ENCODE data around the gene ADAM30.
A peak's percentile ranks its signal among the peaks of the same experiment; 100 is the strongest.

The ADAM30 gene

DNA sequence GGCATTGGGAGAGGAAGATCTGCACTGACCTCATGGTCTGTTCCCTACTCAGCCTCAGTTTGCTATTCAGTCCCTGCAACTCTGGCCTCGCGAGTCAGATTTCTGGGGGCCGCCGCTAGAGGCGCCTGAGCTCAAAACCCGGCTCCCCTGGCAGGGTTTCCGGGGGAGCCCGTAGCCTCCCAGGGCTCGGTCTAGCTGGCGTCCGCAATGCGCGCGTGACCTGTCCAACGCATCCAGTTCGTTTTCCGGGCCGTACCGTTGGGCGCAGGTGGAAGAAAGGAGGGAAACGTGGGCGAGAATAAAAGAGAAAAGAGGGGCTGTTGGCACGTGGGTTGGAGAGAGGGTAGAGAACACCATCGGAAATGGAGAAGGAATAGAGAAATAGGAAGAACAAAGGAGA is at the start of gene ADAM30:
Gene ADAM30 (minus strand): TSS at position 213 of the 400 bp plus-strand sequence. CDS start 179 bp downstream, at position 34.
- DNase-seq: no peak

DNA sequence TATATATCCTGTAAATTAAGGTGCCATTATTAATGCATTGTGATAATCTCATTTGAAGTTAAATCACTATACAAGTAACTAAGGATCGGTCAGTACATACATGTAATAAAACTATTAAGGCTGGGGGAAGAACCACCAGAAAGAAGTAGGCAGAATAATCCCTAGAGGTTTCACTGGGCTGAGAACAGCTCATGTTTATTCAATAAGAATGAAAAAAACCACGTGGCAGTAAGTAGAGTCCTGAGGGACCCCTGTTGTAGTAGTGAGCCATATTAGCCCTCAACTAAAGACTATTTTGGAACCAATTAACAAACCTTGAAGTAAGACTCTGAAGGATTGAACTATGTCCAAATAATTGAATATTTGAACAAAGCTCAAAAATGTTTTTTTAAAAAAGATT is 46.9 kb upstream of the ADAM30 start:
- no peak for DNase-seq

DNA sequence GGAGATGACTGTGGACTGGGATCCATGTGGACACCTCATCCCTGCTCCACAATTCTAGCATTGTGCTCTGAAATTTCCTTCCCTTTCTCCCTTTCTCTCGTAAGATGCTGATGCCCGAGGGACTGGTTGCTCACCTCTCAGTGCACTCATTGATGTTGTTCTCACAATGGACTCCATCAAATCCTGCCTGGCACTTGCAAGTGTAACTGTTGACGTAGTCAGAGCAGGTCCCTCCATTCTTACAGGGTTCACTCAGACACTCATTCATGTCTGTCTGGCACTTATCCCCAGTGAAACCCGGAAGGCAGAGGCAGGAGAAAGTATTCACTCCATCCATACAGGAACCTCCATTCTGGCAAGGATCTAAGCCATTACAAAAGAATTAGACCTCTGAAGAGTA is 45.1 kb upstream of the ADAM30 start:
- DNase-seq: no peak

DNA sequence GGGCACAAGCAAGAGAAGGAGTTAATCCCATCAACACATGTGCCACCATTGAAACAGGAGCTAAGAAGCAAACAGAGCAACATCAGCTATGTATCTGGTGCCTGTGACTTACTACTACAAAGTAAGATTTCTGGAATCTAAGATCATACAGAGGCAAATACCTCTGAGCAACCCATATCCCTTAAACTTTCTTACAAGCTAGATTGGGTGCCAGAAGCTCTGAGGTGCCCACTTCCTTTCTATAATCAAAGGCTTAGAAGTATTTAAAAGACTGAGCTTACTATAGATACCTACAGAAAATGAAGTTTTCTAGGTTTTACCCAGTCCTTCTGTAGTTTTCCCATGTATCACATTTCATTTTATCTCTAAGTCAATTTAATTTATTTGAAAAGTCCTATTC is 44.4 kb upstream of the ADAM30 start:
- DNase-seq: no peak

DNA sequence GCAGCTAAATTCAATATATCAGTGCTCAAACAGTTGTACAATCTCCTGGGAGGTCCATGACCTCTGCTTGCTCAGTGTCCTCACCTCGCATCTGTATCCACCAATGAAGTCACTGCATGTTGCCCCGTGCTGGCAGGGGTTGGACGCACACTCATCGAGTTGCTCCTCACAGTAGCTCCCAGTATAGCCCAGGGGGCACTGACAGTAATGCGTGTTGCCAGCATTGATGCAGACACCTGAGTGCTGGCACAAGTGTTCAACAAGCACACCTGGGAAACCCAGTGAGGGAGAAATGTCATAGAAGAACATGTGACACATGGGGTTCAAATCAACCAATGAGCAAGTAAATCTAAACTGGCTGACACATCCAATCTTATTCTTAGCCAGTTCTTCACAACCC is 40.9 kb upstream of the ADAM30 start:
- no peak for DNase-seq

DNA sequence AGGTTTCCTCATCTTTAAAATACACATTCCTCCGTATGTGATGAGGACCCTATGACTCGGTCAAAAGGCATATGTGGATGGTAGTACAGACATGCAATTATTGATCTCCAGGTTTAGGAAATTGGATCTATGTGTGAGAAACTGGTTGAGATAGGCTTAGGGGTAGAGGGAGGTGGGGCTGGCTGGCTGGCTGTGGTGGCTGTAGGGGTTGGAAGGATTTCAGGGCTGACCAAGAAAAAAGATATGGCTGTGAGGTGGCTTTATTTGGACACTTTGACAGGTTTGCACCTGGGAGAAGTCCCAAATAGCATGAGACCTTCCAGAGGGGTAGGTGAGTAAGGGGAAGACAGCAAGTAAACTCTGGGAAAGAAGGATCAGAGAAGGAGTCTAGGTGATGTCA is 39.6 kb upstream of the ADAM30 start:
- no peak for DNase-seq

DNA sequence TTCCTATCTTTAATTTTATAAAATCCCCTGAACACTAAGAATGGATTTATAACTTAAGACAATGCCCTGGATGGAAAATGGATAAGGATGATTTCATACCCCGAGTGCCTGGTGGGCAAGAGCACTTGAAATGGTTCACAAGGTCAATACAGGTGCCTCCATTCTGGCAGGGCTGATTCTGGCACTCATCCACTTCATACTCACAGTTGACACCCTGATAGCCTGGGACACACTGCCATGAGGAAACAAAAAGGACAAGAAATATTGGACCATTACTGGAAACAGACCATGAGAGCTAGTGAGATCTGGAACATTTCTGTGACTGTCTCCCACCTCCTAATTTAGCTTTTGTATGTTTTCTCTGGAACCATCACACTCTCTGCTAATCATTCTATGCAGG is 39.1 kb upstream of the ADAM30 start:
- no peak for DNase-seq

DNA sequence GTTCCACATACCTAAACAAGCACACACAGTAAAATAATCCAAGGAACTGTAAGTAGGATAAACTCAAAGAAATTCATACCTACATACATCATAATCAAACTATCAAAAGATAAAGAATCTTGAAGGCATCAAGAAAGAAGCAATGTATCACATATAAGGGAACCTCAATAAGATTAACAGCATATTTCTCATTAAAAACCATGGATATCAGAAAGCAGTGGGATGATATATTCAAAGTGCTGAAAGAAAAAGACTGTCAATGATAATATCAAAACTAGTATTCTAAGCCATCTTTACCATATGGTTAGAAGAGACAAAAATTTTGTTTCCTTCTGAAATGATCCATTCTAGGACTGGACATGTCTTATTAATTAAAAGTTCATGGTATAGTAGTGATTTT is 37.1 kb upstream of the ADAM30 start:
- DNase-seq: no peak

DNA sequence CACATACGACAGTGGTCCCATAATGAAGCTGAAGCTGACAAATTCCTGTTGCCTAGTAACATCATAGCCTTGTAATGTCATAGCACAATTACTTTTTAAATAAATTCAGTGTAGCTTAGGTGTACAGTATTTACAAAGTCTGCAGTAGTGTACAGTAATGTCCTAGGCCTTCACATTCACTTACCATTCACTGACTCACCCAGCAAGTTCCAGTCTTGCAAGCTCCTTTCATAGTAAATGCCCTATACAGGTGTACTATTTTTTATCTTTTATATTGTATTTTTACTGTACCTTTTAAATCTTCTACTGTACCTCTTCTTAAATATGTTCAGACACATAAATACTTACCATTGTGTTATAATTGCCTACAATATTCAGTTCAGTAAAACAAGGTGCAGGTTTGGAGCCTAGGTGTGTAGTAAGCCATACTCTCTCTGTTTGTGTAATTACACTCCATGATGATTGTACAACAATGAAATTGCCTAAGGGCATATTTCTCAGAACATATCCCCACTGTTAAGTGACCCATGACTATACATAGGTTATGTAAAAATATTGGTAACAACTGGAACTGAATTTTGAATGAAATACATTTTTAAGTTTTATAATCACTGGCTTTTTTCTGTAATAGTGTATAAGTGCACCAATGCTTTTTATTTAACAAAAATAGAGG is 33.5 kb upstream of the ADAM30 start:
- DNase-seq: no peak

DNA sequence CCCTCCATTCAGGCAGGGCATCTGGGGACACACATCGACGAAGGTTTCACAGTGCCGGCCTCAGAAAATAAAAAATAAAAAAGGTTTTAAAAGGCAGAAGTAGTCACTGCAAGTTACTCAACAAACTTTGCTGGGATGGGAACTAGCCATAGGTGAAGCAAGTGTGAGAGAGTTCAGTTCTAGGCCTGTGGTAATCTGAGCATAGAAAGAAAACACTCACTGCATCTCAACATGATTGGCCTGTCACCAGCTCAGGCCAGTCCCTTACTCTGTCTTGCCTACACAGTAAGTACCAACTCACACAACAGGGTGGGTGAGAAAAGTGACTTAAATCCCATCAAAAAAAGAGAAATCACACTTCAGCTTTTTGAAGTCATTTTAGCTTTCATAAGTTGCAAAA is 30.2 kb upstream of the ADAM30 start:
- no peak for DNase-seq

DNA sequence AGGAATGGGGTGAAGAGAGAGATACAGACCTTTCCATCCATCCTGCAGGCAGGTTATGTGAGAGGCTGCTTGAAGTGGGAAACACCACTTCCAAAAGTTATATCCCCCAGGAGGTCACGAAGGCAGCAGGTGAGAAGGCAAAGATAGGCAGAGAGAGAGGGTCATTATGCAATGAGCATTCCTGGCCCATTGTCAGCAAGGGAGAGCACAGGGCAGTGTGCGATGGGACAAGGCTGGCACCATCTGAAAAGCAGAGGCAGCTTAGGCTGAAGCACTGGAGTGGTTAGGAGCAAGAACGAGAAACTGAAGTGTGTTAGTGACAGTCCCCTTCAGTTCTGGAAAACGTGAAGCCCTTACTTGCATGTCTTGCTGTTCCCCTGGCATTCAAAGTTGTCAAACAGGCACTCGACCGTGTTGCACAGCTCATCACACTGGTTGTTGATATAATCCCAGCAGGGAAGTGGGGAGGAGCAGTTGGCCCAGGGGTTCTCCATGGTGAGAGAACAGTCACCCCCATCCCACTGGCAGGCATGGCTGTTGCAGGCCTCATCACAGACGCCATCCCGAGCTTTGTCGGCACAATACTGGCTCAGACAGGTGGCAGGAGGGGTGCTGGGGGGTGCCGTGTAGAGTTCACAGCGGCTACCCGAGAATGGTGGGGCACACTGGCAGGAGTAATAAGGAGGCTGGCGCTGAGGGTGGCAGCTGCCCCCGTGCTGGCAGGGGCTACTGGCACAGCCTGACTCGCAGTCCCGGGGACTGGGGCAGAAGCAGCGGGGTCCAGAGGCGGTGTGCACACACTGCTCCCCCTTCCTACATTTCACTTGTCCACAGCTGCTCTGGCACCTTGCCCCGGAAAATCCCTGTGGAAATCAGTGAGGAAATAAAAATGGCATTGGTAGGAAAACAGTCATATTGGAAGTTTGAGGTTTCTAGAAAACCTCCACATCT is 28.9 kb upstream of the ADAM30 start:
- DNase-seq: no peak

DNA sequence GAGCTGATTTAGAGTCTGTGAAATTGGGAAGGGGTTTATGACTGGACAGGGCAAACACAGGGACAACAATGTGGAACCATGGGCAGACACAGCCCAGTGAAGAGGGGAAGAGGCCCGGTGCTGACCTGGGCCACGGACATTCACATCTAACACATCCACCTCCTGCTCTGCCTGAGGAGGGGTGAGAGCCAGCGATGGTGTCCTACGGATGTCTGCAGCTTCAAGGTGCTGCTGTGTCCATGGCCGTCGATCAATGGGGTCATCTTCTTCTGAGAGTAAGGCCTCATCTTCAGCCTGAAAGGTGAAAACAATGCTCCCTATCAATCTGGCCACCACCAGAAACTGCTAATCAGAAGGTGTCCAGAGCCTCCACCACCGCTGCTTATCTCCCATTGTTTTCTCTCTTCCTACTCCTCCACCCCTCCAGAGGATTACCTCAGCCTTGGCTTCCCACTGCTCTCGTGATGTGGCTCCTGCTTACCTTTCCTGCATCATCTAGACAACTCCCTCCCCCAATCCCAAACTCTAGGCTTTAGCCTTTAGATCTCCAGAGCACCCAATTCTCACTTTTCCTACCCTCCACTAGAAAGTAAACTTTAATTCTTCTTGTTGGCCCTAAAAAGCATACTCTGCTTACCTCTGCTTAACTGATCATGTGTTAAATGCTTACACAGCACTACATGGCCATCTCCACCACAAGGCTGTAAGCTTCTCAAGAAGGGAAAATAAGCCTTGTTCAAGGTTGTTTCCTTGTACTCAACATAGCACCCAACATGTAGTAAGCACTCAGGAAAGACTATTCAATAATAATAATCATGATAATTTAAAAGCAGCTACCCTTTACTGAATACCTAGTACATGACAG is 24.0 kb upstream of the ADAM30 start:
- DNase-seq: no peak

DNA sequence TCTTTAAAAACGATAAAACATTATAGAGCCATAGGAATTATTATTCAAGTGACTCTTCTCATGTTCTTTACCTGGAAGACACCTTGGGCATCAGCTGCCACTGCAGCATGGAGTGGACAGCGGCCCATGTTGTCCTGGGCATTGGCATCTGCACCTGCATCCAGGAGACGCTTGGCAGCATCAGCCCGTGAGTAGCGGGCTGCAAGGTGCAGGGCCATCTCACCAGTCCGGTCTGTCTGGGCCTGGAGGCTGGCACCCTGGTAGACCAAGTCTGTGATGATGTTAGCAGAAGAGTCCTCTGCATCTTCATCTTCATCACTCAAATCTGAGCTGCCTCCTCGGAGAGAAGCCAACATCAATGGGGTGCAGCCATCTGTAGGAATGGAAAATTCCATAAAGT is 22.9 kb upstream of the ADAM30 start:
- DNase-seq: no peak

DNA sequence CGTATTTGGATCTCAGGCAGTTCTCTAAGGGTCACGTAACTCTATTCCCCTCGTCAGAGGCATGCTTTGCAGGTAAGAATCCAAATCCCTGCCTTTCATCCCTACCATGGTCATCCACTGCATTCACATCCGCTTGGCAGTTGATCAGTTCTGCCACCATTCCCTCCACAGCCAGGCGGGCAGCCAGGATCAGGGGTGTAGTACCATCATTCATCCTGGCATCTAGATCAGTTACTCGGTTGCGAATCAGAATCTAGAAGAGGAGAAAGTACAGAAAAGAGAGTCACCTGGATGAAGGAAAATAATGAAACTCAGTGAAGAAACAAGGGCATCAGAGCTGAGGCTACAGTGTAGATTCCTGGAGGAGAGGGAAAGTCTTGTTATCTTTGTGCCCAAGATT is 22.0 kb upstream of the ADAM30 start:
- DNase-seq: no peak

DNA sequence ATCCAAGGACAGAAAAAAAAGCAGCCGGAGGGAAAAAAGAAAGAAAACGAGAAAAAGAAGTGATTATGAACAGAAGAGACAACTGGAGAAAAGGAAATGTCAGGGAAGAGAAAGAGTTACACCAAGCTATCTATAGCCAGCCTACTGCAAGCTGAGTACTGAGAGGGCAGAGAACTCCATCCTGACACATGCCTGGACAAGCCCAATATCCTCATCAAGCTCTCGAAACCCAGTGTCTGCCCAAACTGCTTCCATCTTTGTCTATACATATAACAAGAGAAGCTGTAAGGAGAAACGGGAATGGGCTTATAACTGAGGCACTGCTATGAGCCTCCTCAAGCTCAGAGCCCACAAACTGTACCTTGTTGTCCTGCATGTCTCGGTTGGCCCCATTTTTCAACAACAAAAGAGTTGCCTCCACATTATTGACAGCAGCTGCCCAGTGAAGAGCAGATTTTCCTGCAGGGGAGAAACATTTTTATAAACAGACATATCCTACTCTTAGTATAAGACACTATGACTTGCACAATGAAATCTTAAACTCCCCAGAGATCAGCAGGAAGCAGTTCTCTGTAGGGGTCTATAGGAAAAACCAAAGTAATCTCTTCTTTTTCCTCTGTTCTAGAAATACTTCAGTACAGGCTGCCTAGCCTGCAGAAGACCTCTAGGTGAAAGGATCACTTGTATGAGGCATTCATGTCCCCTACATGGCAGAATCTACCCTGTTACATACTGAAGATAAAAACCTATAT is 21.2 kb upstream of the ADAM30 start:
- no peak for DNase-seq

DNA sequence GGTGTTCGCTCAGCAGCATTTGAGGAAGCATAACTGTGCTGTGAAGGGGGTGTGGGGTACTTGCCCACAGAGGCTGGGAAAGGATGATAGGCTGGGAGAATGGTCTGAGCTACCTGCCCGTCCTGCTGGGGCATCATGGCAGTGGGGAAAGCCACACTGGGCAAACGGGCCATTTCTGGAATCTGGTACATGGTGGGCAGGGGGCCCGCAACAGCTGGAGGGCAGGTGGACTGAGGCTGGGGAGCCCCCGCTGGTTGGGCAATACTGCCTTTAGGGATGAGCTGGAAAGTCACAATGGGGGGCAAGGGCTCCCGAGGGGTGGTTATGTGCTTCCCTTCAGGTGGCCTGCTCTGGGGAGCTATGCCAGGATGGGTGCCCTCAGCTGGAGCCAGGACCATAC is 19.2 kb upstream of the ADAM30 start:
- no peak for DNase-seq

DNA sequence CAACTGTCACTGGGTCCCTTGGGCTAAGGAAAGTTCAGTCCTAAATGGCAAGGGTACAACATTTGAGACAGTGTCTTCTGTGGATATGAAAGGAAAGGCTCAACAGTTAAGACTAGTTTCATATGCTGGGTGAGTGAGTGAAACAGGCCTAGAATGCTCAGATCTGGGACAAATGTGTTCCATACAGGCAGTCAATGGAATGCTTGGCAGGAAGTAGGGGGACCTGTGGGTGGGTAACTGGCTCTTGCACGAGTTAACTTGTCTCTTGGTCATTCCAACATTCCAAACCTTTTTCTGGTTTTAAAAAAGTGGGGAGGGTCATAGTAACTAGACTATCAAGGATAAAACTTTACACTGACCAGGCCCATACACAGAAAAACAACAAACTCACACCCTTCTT is 17.8 kb upstream of the ADAM30 start:
- DNase-seq: peak; percentile 13

DNA sequence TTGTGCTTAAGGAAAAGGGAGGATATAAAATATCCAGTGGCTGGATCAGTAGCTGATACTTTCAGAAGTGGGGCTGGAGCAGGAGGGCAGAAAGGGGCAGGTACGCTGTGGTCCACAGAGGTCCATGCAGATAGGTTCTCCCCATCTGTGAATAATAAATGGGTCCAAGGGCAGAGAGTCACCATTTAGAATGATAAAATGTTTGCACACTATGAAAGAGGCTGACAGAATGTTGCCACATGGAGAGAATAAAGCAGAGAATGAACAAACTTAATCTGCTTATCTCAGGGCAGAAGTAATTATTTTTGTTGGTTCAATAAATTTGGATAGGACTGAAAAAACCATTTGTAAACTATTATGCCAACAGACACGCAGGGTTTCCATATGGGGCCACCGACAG is 16.6 kb upstream of the ADAM30 start:
- no peak for DNase-seq

DNA sequence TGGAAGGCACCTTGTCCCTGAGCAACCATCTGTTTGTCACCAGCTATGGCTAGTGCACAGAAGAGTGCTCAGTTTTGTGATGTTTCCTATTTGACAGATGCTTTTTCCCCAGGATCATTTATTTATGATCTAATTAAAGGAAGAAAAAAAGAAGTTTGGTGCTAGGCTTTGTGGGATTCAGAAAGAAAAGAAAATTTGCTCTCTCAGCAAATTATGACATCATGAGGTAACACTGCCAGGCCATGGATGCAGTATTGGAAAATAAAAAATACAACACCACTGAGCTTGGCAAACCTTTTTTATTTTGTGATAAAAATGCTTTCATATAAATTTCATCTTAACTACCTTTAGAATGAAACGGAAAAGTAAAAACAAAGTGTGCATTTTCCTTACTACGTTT is 15.5 kb upstream of the ADAM30 start:
- no peak for DNase-seq

DNA sequence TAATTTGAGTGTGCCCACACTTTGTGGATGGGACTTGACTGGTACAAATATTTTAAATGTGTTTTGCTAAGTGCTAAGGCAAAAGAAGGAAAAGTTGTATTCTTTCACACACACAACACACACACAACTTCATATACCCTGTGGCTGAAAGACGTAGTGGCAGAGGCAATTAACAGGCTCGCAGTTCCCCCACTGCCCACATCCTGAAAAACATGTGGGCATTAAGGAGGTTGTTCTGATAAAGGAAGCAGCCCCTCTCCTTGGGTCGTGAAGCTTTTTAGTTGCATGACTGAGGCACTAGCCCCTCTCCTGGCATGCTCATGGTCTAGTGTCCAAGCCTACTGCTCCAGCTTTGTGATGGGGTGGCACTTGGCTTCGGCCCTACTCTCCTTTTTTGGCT is 14.3 kb upstream of the ADAM30 start:
- no peak for DNase-seq

DNA sequence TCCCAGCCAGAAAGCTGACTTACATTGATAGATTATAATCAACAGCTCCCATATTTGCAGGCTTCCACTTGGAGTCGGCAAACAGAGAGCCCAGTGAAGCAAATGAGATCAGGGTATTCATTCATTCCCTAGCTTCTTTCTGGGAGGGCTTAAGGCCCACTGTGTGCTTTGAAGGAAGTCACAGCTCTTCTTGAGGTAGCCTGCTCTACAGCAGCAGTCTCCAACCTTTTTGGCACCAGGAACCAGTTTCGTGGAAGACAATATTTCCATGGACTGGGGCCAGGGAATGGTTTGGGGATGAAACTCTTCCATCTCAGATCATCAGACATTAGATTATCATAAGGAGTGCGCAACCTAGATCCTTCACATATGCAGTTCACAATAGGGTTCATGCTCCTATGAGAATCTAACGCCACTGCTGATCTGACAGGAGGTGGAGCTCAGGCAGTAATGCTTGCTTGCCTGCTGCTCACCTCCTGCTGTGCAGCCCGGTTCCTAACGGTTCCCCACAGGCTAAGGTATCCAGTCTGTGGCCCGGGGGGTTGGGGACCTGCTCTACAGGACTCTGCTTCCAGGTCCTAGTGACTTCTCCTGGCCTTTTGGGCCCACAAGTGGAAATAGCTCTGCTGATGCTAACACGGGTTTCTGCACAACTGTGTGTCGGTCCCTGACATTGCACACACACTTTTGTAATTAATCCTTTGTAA is 13.7 kb upstream of the ADAM30 start:
- DNase-seq: no peak

DNA sequence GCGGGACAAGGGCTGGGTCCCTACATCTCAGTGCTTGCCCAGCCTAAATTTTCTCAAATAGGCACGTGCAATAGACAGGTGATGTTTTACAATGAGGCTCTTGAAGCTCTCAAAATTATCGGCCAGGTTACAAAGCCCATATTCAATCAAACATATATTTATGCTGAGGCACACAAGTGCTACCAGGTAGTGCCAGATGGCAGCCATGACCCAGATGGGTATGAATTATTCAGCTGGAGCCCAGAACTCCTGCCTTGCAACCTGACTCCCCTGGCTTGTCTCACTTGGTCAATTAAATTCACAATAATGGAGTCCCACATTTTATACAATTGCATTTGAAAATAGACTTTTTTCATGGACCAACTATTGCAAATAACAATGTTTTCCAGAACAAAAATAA is 12.3 kb upstream of the ADAM30 start:
- no peak for DNase-seq

All from fibroblast of skin of right biceps (primary cell).